H1 (cell line): ENCODE measurements around the gene SOCS7. TPM values are rescaled to one million over a fixed set of nuclear protein-coding genes. Genes with fewer than 3 reads are reported as not detected.

Experiments used
- CEBPB ChIP-seq: IDR thresholded peaks from 2 replicates; pipeline ENCODE4 v1.6.1; 2012; ENCODE audit warnings: low read depth, low read length
- CHD1 ChIP-seq: IDR thresholded peaks from 2 replicates; pipeline ENCODE4 v1.6.1; 2012; ENCODE audit warnings: low read depth, low read length, improper control_type of control experiment
- CTCF ChIP-seq, 3 experiments: IDR thresholded peaks; 1 replicate in 2 of 3; 2 replicates in 1 of 3; pipeline versions ENCODE4 v1.5.1 to v1.6.1; 2011; ENCODE audit warnings: low read length in 3 of 3, mild to moderate bottlenecking in 3 of 3, inconsistent platforms in 2 of 3, low read depth in 1 of 3, moderate library complexity in 1 of 3; ENCODE audit not compliant: insufficient read depth in 1 of 3; ENCODE audit errors: control extremely low read depth in 1 of 3
- EGR1 ChIP-seq: IDR thresholded peaks from 2 replicates; pipeline ENCODE4 v1.6.1; 2011; ENCODE audit warnings: low read depth, low read length, borderline replicate concordance
- POLR2AphosphoS5 ChIP-seq: IDR thresholded peaks from 2 replicates; pipeline ENCODE4 v1.6.1; 2011; ENCODE audit warnings: low read depth, low read length
- RBBP5 ChIP-seq: IDR thresholded peaks from 2 replicates; pipeline ENCODE4 v1.7.1; 2012; ENCODE audit warnings: low read depth, mild to moderate bottlenecking, inconsistent platforms, low read length, moderate library complexity, borderline replicate concordance
- RFX5 ChIP-seq: IDR thresholded peaks from 2 replicates; pipeline ENCODE4 v1.6.1; 2011; ENCODE audit warnings: low read depth, low read length, improper control_type of control experiment, borderline replicate concordance
- RXRA ChIP-seq: IDR thresholded peaks from 2 replicates; pipeline ENCODE4 v1.6.1; 2011; ENCODE audit warnings: low read depth, mild to moderate bottlenecking, low read length, moderate library complexity; ENCODE audit not compliant: insufficient read depth
- TBP ChIP-seq: IDR thresholded peaks from 2 replicates; pipeline ENCODE4 v1.6.1; 2011; ENCODE audit warnings: low read depth, low read length, improper control_type of control experiment
- polyA plus RNA-seq, 7 experiments: library from polyadenylated mRNA; depleted of rRNA in 3 of 7; stranded (reverse) in 5 of 7; unstranded in 2 of 7; fragments of >200 nt in 5 of 7; fragments of 200-250 nt in 2 of 7; gene quantifications; 1 replicate in 5 of 7; 2 replicates in 1 of 7; 4 replicates in 1 of 7; pipeline versions ENCODE4 v1.2.1 to v1.2.3, GENCODE V29; 2011 to 2013; ENCODE audit warnings: missing spikeins in 2 of 7, mixed read lengths in 2 of 7
- total RNA-seq: library from RNA; stranded (reverse); fragmentation: NEBNext Ultra II Directional; extraction: Animal tissue kit (Norgen Biotek cat#: 25700); gene quantifications from 2 replicates; pipeline ENCODE4 v1.2.1, GENCODE V29; 2021
- TF ChIP-seq, protein P1 (sequence below): IDR thresholded peaks from 2 replicates; pipeline ENCODE4 v1.6.1; 2012; ENCODE audit warnings: inconsistent platforms

The SOCS7 gene
- total and polyA plus RNA-seq, 2 of the 8 experiments (the other 6 are each of a cell fraction or from before 2014, with no cell fraction given) = 13.5 to 26.9 TPM

DNA sequence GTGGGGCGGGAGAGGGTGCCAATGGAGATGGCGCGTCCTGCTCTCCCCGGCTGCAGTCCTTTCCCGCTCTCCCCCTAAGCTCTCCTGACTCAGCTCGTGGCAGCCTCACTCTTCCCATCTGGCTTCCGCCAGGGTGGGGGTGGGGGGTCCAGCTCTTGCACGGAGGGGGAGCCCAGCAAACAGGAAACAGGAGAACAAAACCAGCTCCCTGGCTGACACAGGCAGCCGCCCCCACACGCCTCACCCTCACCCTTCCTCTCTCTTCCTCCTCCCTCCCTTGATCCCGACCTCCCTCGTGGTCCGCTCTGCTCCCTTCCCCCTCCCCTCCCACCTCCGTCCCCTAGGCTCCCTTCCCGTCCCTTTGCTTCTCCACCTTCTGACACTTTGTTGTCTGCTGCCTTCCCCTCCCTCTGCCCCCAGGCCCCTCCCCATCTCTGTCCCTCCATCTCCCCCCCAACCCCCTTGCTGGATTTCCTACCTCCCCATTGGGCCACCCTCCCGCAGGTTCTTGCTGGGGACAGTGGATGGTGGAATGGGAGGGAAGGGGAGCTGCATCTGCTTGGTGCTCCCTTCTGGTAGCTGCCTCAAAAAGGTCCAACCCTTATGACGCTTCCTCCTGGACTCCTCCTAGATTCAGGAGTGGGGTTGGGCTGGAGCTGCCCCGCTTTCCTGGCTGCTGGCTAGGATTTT is 100.3 kb downstream of the SOCS7 start (continued):
- TF ChIP-seq RFX5 (no peak), POLR2AphosphoS5 (peak; percentile 85), CEBPB (no peak), EGR1 (peak; percentile 98), CTCF (IDR thresholded peaks at IDR 0.05; ENCODE audit: control extremely low read depth in 1 of 3, insufficient read depth in 1 of 3, low read depth in 1 of 3, low read length in 3 of 3) (no peak), TBP (peak; percentile 17), RBBP5 (0 out of 2 replicates have a peak, but pooled peaks have one; percentile 41), CHD1 (no peak), RXRA (no peak)
- TF ChIP-seq, protein P1, sequence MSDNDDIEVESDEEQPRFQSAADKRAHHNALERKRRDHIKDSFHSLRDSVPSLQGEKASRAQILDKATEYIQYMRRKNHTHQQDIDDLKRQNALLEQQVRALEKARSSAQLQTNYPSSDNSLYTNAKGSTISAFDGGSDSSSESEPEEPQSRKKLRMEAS = peak; percentile 88
